ENCODE results near the gene NAB2.

NAB2 gene

DNA sequence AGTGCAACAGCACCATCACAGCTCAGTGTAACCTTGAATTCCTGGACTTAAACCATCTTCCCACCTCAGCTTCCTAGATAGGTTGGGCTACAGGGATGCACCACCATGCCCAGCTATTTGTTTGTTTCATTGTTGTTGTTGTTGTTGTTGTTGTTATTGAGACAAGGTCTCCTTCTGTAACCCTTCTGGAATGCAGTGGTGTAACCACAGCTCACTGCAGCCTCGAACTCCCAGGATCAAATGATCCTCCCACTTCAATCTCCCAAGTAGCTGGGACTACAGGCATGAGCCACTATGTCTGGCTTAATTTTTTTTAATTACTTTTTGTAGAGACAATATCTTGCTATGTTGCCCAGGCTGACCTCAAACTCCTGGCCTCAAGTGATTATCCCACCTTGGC, 9.1 kb upstream of the NAB2 start:
- Histone ChIP-seq H3K4me2 (ENCODE audit: low read length) (peak overlapping the region; percentile 57; the same call in 1 of the 2 replicates), H3K79me2 (ENCODE audit: insufficient read depth, low read length) (peaks cover 15% of the 10 kb centered on the region), H3K36me3 (ENCODE audit: insufficient read depth, low read length) (peaks cover 10% of the 10 kb centered on the region), H2AFZ (ENCODE audit: low read length) (no peak overlapping the region), H3K9me3 (ENCODE audit: low read length) (no peaks in the 10 kb centered on the region), H3K27me3 (ENCODE audit: insufficient read depth, low read length) (no peaks in the 10 kb centered on the region), H3K9me2 (ENCODE audit: low read depth, low read length) (no peaks in the 10 kb centered on the region), H3K9ac (ENCODE audit: low read length) (no peak overlapping the region), H3K4me3 (ENCODE audit: low read depth, low read length, poor library complexity, severe bottlenecking) (no peak overlapping the region), H3K4me1 (ENCODE audit: insufficient read depth, low read length, severe bottlenecking) (peaks cover 15% of the 10 kb centered on the region), H3F3A (ENCODE audit: insufficient read depth, low read length) (no peaks in the 10 kb centered on the region; the same call in 1 of the 2 replicates), H4K20me1 (ENCODE audit: insufficient read depth, low read length) (no peaks in the 10 kb centered on the region), H3K27ac (ENCODE audit: low read depth, low read length, poor library complexity, severe bottlenecking) (peak overlapping the region; percentile 84)
- TF ChIP-seq CTCF (IDR thresholded peaks at IDR 0.05; ENCODE audit: low read length): no peak
- TF ChIP-seq EZH2 (IDR thresholded peaks at IDR 0.05; ENCODE audit: borderline replicate concordance, low read length): no peak

DNA sequence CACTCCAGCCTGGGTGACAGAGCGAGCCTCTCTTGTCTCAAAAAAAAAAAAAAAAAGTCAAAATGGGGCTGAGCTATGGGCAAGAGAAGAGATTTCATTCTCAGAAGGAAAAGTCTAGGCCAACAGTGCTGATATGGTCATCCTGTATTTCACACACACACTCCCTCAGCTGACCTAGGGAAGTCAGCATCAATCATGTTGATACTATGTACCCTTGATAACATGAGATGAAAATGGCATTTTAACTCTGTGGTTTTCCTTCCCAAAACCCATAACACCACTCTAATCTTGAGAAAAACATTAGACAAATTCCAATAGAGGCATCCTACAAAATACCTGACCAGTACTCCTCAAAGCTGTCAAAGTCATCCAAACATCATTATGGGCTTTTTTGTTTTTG, 8.1 kb upstream of the NAB2 start:
- H3K4me3 ChIP-seq (ENCODE audit: low read depth, low read length, poor library complexity, severe bottlenecking): no peak overlapping the region
- no peak overlapping the region for H3K9ac ChIP-seq (ENCODE audit: low read length)
- H3K9me3 ChIP-seq (ENCODE audit: low read length): no peaks in the 10 kb centered on the region
- TF ChIP-seq EZH2 (IDR thresholded peaks at IDR 0.05; ENCODE audit: borderline replicate concordance, low read length) (no peak), CTCF (IDR thresholded peaks at IDR 0.05; ENCODE audit: low read length) (no peak)
- H3K79me2 ChIP-seq (ENCODE audit: insufficient read depth, low read length): peaks cover 15% of the 10 kb centered on the region
- H3K9me2 ChIP-seq (ENCODE audit: low read depth, low read length): no peaks in the 10 kb centered on the region
- no peaks in the 10 kb centered on the region for H4K20me1 ChIP-seq (ENCODE audit: insufficient read depth, low read length)
- H3K36me3 ChIP-seq (ENCODE audit: insufficient read depth, low read length): peaks cover 8% of the 10 kb centered on the region
- H2AFZ ChIP-seq (ENCODE audit: low read length): no peak overlapping the region
- no peak overlapping the region for H3K27ac ChIP-seq (ENCODE audit: low read depth, low read length, poor library complexity, severe bottlenecking)
- H3K4me1 ChIP-seq (ENCODE audit: insufficient read depth, low read length, severe bottlenecking): peaks cover 17% of the 10 kb centered on the region
- H3F3A ChIP-seq (ENCODE audit: insufficient read depth, low read length): no peaks in the 10 kb centered on the region; the same call in 1 of the 2 replicates
- H3K27me3 ChIP-seq (ENCODE audit: insufficient read depth, low read length): no peaks in the 10 kb centered on the region
- H3K4me2 ChIP-seq (ENCODE audit: low read length): no peak overlapping the region

GRCh38 chr12:57085999-57086492, 2.9 kb upstream of the NAB2 start:
- Histone ChIP-seq H3K9ac (ENCODE audit: low read length) (peak overlapping the region; percentile 88), H3K4me1 (ENCODE audit: insufficient read depth, low read length, severe bottlenecking) (peaks cover 33% of the 10 kb centered on the region), H3K9me3 (ENCODE audit: low read length) (no peaks in the 10 kb centered on the region), H4K20me1 (ENCODE audit: insufficient read depth, low read length) (no peaks in the 10 kb centered on the region), H3K27me3 (ENCODE audit: insufficient read depth, low read length) (no peaks in the 10 kb centered on the region), H3K4me2 (ENCODE audit: low read length) (peak overlapping the region; percentile 95), H2AFZ (ENCODE audit: low read length) (0 out of 2 replicates have a peak overlapping the region, but pooled peaks have one; percentile 25), H3K4me3 (ENCODE audit: low read depth, low read length, poor library complexity, severe bottlenecking) (peak overlapping the region; percentile 74), H3K9me2 (ENCODE audit: low read depth, low read length) (no peaks in the 10 kb centered on the region), H3K79me2 (ENCODE audit: insufficient read depth, low read length) (no peaks in the 10 kb centered on the region), H3F3A (ENCODE audit: insufficient read depth, low read length) (peaks cover 6% of the 10 kb centered on the region; the same call in 1 of the 2 replicates), H3K27ac (ENCODE audit: low read depth, low read length, poor library complexity, severe bottlenecking) (peak overlapping the region; percentile 90), H3K36me3 (ENCODE audit: insufficient read depth, low read length) (no peaks in the 10 kb centered on the region)
- TF ChIP-seq CTCF (IDR thresholded peaks at IDR 0.05; ENCODE audit: low read length) (no peak), EZH2 (IDR thresholded peaks at IDR 0.05; ENCODE audit: borderline replicate concordance, low read length) (no peak)
